HepG2 (cell line): Measurements from ENCODE around the gene TMX2. TPM values are rescaled to one million over a fixed set of nuclear protein-coding genes. Genes with fewer than 3 reads are reported as not detected.

Experiments used
- BCL6 ChIP-seq: IDR thresholded peaks from 2 replicates; pipeline ENCODE4 v1.6.1; 2016; ENCODE audit warnings: missing genetic modification reagents, missing compliant biosample characterization
- EEA1 ChIP-seq: sonication (generic); formaldehyde crosslinking; IDR thresholded peaks from 2 replicates; pipeline ENCODE4 v1.5.1; 2020; ENCODE audit warnings: mild to moderate bottlenecking, missing genetic modification reagents, borderline replicate concordance
- HDAC2 ChIP-seq: sonication (generic); formaldehyde crosslinking; IDR thresholded peaks from 2 replicates; pipeline ENCODE4 v1.4.0; 2020; ENCODE audit warnings: missing genetic modification reagents
- HMG20B ChIP-seq: conservative IDR thresholded peaks from 2 replicates; pipeline ENCODE4 v1.6.1; 2016; ENCODE audit warnings: missing genetic modification reagents, missing compliant biosample characterization
- HNRNPK ChIP-seq: fragments of 200-400 bp; formaldehyde crosslinking; IDR thresholded peaks from 2 replicates; pipeline ENCODE4 v1.6.1; 2018; ENCODE audit warnings: low read length, low read depth, moderate library complexity, mild to moderate bottlenecking; ENCODE audit not compliant: poor library complexity, severe bottlenecking
- HOXA5 ChIP-seq: sonication (generic); formaldehyde crosslinking; IDR thresholded peaks from 2 replicates; pipeline ENCODE4 v1.4.0; 2020; ENCODE audit warnings: missing genetic modification reagents
- JDP2 ChIP-seq: sonication (generic); formaldehyde crosslinking; IDR thresholded peaks from 2 replicates; pipeline ENCODE4 v1.8.1; 2022; ENCODE audit warnings: missing genetic modification reagents, borderline replicate concordance
- MED1 ChIP-seq: sonication (generic); formaldehyde crosslinking; IDR thresholded peaks from 2 replicates; pipeline ENCODE4 v1.4.0; 2020; ENCODE audit warnings: missing genetic modification reagents
- MED13 ChIP-seq: sonication (generic); formaldehyde crosslinking; IDR thresholded peaks from 2 replicates; pipeline ENCODE4 v1.5.0; 2020; ENCODE audit warnings: missing genetic modification reagents
- NFE2L2 ChIP-seq: fragments of 150-350 bp; IDR thresholded peaks from 2 replicates; pipeline ENCODE4 v1.6.1; 2014; ENCODE audit warnings: low read length
- PCBP2 ChIP-seq: fragments of 200-400 bp; formaldehyde crosslinking; optimal IDR thresholded peaks from 2 replicates; pipeline ENCODE3; 2018; ENCODE audit warnings: low read length, low read depth; ENCODE audit not compliant: poor library complexity, severe bottlenecking
- RCOR2 ChIP-seq: IDR thresholded peaks from 2 replicates; pipeline ENCODE4 v1.6.1; 2016; ENCODE audit warnings: missing biosample characterization, missing genetic modification reagents
- TARDBP ChIP-seq: sonication (generic); formaldehyde crosslinking; IDR thresholded peaks from 2 replicates; pipeline ENCODE4 v1.8.0; 2022; ENCODE audit warnings: mild to moderate bottlenecking, missing genetic modification reagents
- ZBTB38 ChIP-seq: sonication (generic); formaldehyde crosslinking; IDR thresholded peaks from 2 replicates; pipeline ENCODE4 v1.5.1; 2020; ENCODE audit warnings: mild to moderate bottlenecking, missing genetic modification reagents
- ZNF256 ChIP-seq: sonication (generic); formaldehyde crosslinking; conservative IDR thresholded peaks from 2 replicates; pipeline ENCODE4 v1.4.0; 2020; ENCODE audit warnings: missing genetic modification reagents
- ZNF441 ChIP-seq: sonication (generic); formaldehyde crosslinking; IDR thresholded peaks from 2 replicates; pipeline ENCODE4 v1.7.0; 2021; ENCODE audit warnings: missing genetic modification reagents, borderline replicate concordance
- ZNF737 ChIP-seq: sonication (generic); formaldehyde crosslinking; IDR thresholded peaks from 2 replicates; pipeline ENCODE4 v1.5.0; 2020; ENCODE audit warnings: missing genetic modification reagents, mild to moderate bottlenecking, borderline replicate concordance
- ZNF83 ChIP-seq: sonication (generic); formaldehyde crosslinking; IDR thresholded peaks from 2 replicates; pipeline ENCODE4 v1.4.0; 2020; ENCODE audit warnings: missing genetic modification reagents, mild to moderate bottlenecking, borderline replicate concordance
- ZNF878 ChIP-seq: sonication (generic); formaldehyde crosslinking; IDR thresholded peaks from 2 replicates; pipeline ENCODE4 v1.8.1; 2023; ENCODE audit warnings: mild to moderate bottlenecking, missing genetic modification reagents, moderate library complexity
- ZSCAN30 ChIP-seq: sonication (generic); formaldehyde crosslinking; IDR thresholded peaks from 2 replicates; pipeline ENCODE4 v1.5.0; 2020; ENCODE audit warnings: mild to moderate bottlenecking, missing genetic modification reagents
- polyA plus RNA-seq, 8 experiments: library from polyadenylated mRNA; depleted of rRNA in 3 of 8; stranded (reverse) in 7 of 8; unstranded in 1 of 8; fragments of >200 nt; fragmentation: Illumina TruSeq in 4 of 8; extraction: Trizol in 4 of 8; gene quantifications; 2 replicates each; pipeline versions ENCODE4 v1.2.1 to v1.2.3, GENCODE V29; 2011 to 2016; ENCODE audit warnings: low read depth in 4 of 8, missing spikeins in 1 of 8, mixed read lengths in 1 of 8; ENCODE audit not compliant: insufficient read depth in 1 of 8
- total RNA-seq, 5 experiments: library from RNA; depleted of rRNA; stranded (reverse); fragments of >200 nt; fragmentation: Illumina TruSeq; extraction: Trizol; gene quantifications; 2 replicates each; pipeline ENCODE4 v1.2.3, GENCODE V29; 2016; ENCODE audit warnings: low read depth in 1 of 5
- TF ChIP-seq, protein P1 (sequence below): sonication (generic); formaldehyde crosslinking; IDR thresholded peaks from 2 replicates; pipeline ENCODE4; 2020; ENCODE audit warnings: missing genetic modification reagents, mild to moderate bottlenecking, borderline replicate concordance
- TF ChIP-seq, protein P2 (sequence below): sonication (generic); formaldehyde crosslinking; IDR thresholded peaks from 2 replicates; pipeline ENCODE4 v1.4.0; 2020; ENCODE audit warnings: mild to moderate bottlenecking, missing genetic modification reagents
- TF ChIP-seq, protein P3 (sequence below): IDR thresholded peaks from 2 replicates; pipeline ENCODE4 v1.6.1; 2012; ENCODE audit warnings: inconsistent platforms

Gene TMX2
- total and polyA plus RNA-seq, 2 of the 13 experiments (the other 11 are each of a cell fraction or from before 2014, with no cell fraction given), result 84.5 to 129 TPM

DNA sequence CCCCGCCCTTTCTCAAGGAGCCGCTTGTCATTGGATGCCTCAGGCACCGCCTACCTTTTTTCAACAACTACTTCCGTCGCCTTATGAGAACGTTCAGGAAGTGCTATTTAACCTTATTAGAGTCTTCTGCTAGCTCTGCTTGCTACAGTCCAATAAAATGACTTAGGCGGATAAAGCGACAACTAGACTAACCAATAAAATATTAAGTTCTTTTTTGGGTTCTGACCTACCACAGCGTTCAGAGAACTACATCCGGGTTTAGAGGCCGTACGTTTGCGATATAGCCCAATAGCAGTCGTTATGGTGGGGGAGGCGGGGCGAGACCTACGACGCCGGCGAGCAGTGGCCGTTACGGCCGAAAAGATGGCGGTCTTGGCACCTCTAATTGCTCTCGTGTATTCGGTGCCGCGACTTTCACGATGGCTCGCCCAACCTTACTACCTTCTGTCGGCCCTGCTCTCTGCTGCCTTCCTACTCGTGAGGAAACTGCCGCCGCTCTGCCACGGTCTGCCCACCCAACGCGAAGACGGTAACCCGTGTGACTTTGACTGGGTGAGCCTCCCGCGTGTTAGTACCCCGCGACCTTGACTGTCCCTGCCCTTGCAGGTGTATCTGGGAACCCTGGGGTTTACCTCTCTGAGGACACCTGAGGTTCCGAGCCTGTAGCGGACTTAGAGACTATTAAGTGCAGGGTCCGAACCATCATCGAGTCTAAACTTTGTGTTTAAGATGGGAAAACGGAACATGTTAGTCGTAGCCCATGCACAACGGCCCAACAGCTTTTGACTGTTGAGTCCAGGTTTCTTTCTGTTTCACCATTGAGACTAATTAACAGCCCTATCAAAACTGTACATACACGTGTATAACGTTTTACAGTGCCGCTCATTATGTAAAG lies at the start of gene TMX2 (continued):
- TF ChIP-seq ZNF441 (CRISPR knock-in tag), result 0 out of 2 replicates have a peak, but pooled peaks have one; percentile 4
- no peak for TF ChIP-seq JDP2
- no peak for TF ChIP-seq HDAC2 (CRISPR knock-in tag)
- TF ChIP-seq PCBP2, result no peak
- TF ChIP-seq ZSCAN30 (CRISPR knock-in tag), result no peak
- TF ChIP-seq ZNF83, result 0 out of 2 replicates have a peak, but pooled peaks have one; percentile 55
- TF ChIP-seq RCOR2 (CRISPR knock-in tag), result no peak
- TF ChIP-seq, protein P1, sequence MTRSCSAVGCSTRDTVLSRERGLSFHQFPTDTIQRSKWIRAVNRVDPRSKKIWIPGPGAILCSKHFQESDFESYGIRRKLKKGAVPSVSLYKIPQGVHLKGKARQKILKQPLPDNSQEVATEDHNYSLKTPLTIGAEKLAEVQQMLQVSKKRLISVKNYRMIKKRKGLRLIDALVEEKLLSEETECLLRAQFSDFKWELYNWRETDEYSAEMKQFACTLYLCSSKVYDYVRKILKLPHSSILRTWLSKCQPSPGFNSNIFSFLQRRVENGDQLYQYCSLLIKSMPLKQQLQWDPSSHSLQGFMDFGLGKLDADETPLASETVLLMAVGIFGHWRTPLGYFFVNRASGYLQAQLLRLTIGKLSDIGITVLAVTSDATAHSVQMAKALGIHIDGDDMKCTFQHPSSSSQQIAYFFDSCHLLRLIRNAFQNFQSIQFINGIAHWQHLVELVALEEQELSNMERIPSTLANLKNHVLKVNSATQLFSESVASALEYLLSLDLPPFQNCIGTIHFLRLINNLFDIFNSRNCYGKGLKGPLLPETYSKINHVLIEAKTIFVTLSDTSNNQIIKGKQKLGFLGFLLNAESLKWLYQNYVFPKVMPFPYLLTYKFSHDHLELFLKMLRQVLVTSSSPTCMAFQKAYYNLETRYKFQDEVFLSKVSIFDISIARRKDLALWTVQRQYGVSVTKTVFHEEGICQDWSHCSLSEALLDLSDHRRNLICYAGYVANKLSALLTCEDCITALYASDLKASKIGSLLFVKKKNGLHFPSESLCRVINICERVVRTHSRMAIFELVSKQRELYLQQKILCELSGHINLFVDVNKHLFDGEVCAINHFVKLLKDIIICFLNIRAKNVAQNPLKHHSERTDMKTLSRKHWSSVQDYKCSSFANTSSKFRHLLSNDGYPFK (CRISPR knock-in tag), result peak; percentile 99
- 0 out of 2 replicates have a peak, but pooled peaks have one; percentile 43 for TF ChIP-seq ZBTB38 (CRISPR knock-in tag)
- peak; percentile 46; the same call in 1 of the 2 replicates for TF ChIP-seq TARDBP (CRISPR knock-in tag)
- no peak for TF ChIP-seq ZNF878 (CRISPR knock-in tag)
- no peak for TF ChIP-seq ZNF737
- no peak for TF ChIP-seq HNRNPK
- no peak for TF ChIP-seq EEA1
- no peak for TF ChIP-seq HMG20B (CRISPR knock-in tag)
- TF ChIP-seq, protein P2, sequence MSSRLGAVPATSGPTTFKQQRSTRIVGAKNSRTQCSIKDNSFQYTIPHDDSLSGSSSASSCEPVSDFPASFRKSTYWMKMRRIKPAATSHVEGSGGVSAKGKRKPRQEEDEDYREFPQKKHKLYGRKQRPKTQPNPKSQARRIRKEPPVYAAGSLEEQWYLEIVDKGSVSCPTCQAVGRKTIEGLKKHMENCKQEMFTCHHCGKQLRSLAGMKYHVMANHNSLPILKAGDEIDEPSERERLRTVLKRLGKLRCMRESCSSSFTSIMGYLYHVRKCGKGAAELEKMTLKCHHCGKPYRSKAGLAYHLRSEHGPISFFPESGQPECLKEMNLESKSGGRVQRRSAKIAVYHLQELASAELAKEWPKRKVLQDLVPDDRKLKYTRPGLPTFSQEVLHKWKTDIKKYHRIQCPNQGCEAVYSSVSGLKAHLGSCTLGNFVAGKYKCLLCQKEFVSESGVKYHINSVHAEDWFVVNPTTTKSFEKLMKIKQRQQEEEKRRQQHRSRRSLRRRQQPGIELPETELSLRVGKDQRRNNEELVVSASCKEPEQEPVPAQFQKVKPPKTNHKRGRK (CRISPR knock-in tag), result 0 out of 2 replicates have a peak, but pooled peaks have one; percentile 67
- no peak for TF ChIP-seq NFE2L2
- peak; percentile 42; the same call in 1 of the 2 replicates for TF ChIP-seq MED1 (CRISPR knock-in tag)
- TF ChIP-seq HOXA5, result no peak
- no peak for TF ChIP-seq BCL6 (CRISPR knock-in tag)
- TF ChIP-seq MED13 (CRISPR knock-in tag), result no peak
- TF ChIP-seq, protein P3, sequence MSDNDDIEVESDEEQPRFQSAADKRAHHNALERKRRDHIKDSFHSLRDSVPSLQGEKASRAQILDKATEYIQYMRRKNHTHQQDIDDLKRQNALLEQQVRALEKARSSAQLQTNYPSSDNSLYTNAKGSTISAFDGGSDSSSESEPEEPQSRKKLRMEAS, result peak; percentile 80
- TF ChIP-seq ZNF256, result no peak
